Keratinocyte (primary cell): ENCODE measurements around the gene DNAJB8.

Experiments used
- CTCF ChIP-seq, 3 experiments: IDR thresholded peaks in 1 of 3; conservative IDR thresholded peaks in 1 of 3; optimal IDR thresholded peaks in 1 of 3; 2 replicates in 2 of 3; 3 replicates in 1 of 3; pipeline versions ENCODE3 to v1.5.1; 2011; ENCODE audit warnings: low read length in 3 of 3, mild to moderate bottlenecking in 3 of 3, moderate library complexity in 2 of 3, control low read depth in 1 of 3, inconsistent platforms in 1 of 3; ENCODE audit not compliant: insufficient read depth in 2 of 3; ENCODE audit errors: extremely low read depth in 1 of 3
- EZH2 ChIP-seq: IDR thresholded peaks from one replicate; pipeline ENCODE4 v1.6.1; 2012; ENCODE audit warnings: inconsistent platforms, mild to moderate bottlenecking, low read length, moderate library complexity

GRCh38 chr3:128496602-128497304, 30.1 kb upstream of the DNAJB8 start:
- no peak for TF ChIP-seq CTCF (optimal IDR thresholded peaks at IDR 0.05 in 1 of 3, IDR thresholded peaks at IDR 0.05 in 1 of 3, conservative IDR thresholded peaks at IDR 0.05 in 1 of 3; ENCODE audit: extremely low read depth in 1 of 3, insufficient read depth in 2 of 3, low read length in 3 of 3)
- TF ChIP-seq EZH2, result peak; percentile 87
